Right lobe of liver (tissue), 4 donors: ENCODE data around the gene PHACTR2.

Source experiments
- CTCF ChIP-seq, 4 donors: fragments of 200-600 bp in 3 of 4; fragments of 450-650 bp in 1 of 4; IDR thresholded peaks; one replicate each; pipeline versions ENCODE4 v1.5.1 to v1.8.0; 2016 to 2022; ENCODE audit warnings: antibody characterized with exemption in 4 of 4, mild to moderate bottlenecking in 2 of 4
- POLR2A ChIP-seq: fragments of 450-650 bp; IDR thresholded peaks from one replicate; pipeline ENCODE4 v1.6.1; 2017; ENCODE audit warnings: antibody characterized with exemption, mild to moderate bottlenecking
- donor health status: DM: no; HTN: no; CAD: no.
- donor health status: DM: no; HTN: no; CAD: no.
- donor health status: DM: no; HTN: yes; CAD: no.

- no peak for TF ChIP-seq CTCF (IDR thresholded peaks at IDR 0.05)
- TF ChIP-seq POLR2A: no peak
These were observed 22.2 kb upstream of the PHACTR2 start for GRCh38 chr6:143655541-143655940.
